Panc1 (cell line): ENCODE data around the gene FAM174C. TPM values are rescaled to one million over a fixed set of nuclear protein-coding genes. Genes with fewer than 3 reads are reported as not detected.

ENCODE experiments used
- ATAC-seq: fragments of 200-7000 bp; cut with Tn5 transposase; 2 replicates; pipeline ENCODE4 v1.9.1; 2020; ENCODE audit warnings: mild to moderate bottlenecking, moderate library complexity
- BruUV-seq: library from RNA; stranded (reverse); fragments of 400-500 nt; replicated peaks from 2 replicates; lab custom pipeline; 2021; lab: Mats Ljungman, UMichigan
- CTCF ChIA-PET: fragments of 300-600 bp; sonication (Branson Sonifier 250); formaldehyde crosslinking; loops from one replicate; lab custom pipeline; 2022; ENCODE audit warnings: antibody characterized with exemption; lab: Charles Lee
- POLR2A ChIA-PET: fragments of 300-600 bp; sonication (Branson Sonifier 250); formaldehyde crosslinking; loops from one replicate; lab custom pipeline; 2022; ENCODE audit warnings: antibody characterized with exemption; lab: Charles Lee
- DNase-seq: peaks from one replicate; pipeline ENCODE4 v3.0.0-alpha.2; 2010; ENCODE audit warnings: low read depth, low spot score
- H3K27ac ChIP-seq: 2 replicates; pipeline ENCODE4 v1.5.1; 2011; ENCODE audit warnings: mild to moderate bottlenecking, low read length, inconsistent platforms
- H3K27me3 ChIP-seq: fragments of 200-500 bp; sonication (Bioruptor generic); 2 replicates; pipeline ENCODE4 v1.6.0; 2014; ENCODE audit warnings: low read length, inconsistent platforms; ENCODE audit not compliant: control insufficient read depth, insufficient read depth
- H3K36me3 ChIP-seq: fragments of 200-500 bp; sonication (Bioruptor generic); 2 replicates; pipeline ENCODE4 v1.5.1; 2014; ENCODE audit warnings: inconsistent platforms, mild to moderate bottlenecking, low read length, moderate library complexity; ENCODE audit not compliant: control insufficient read depth, insufficient read depth
- H3K4me1 ChIP-seq: 2 replicates; pipeline ENCODE4 v1.5.1; 2011; ENCODE audit warnings: inconsistent platforms, mild to moderate bottlenecking, low read length, moderate library complexity; ENCODE audit not compliant: control insufficient read depth, insufficient read depth
- H3K4me3 ChIP-seq, 2 experiments: 2 replicates each; pipeline ENCODE4 v1.5.1; 2011 to 2012; ENCODE audit warnings: low read depth in 2 of 2, low read length in 2 of 2, mild to moderate bottlenecking in 2 of 2, inconsistent platforms in 1 of 2, moderate library complexity in 1 of 2
- H3K9me3 ChIP-seq: fragments of 200-500 bp; sonication (Bioruptor generic); 2 replicates; pipeline ENCODE4 v1.5.1; 2014; ENCODE audit warnings: low read depth, mild to moderate bottlenecking, inconsistent platforms, low read length, moderate library complexity; ENCODE audit not compliant: control insufficient read depth, insufficient read depth
- POLR2AphosphoS5 ChIP-seq: IDR thresholded peaks from 2 replicates; pipeline ENCODE4 v1.6.1; 2012; ENCODE audit warnings: mild to moderate bottlenecking, low read depth, low read length, moderate library complexity
- SIN3A ChIP-seq: IDR thresholded peaks from 2 replicates; pipeline ENCODE4 v1.6.1; 2012; ENCODE audit warnings: low read depth, mild to moderate bottlenecking, low read length, moderate library complexity, borderline replicate concordance; ENCODE audit not compliant: insufficient read depth
- TCF7L2 ChIP-seq: IDR thresholded peaks from 2 replicates; pipeline ENCODE4 v1.6.1; 2011; ENCODE audit warnings: mild to moderate bottlenecking, low read depth, low read length, inconsistent platforms
- in situ Hi-C: cut with HindIII; loops from 2 replicates; pipeline ENCODE4 v1.10.0; 2016; ENCODE audit warnings: low sequenced_read_pairs, low pct_unique_long_range_greater_than_20kb
- intact Hi-C: fragments of 100-400 bp; cut with micrococcal nuclease; formaldehyde crosslinking; loops from one replicate; pipeline ENCODE4 v1.10.0; 2022; ENCODE audit not compliant: unreplicated experiment
- total RNA-seq: library from RNA; stranded (reverse); gene quantifications from one replicate; pipeline ENCODE4 v1.2.1, GENCODE V29; 2021; ENCODE audit not compliant: unreplicated experiment
- TF ChIP-seq, protein P1 (sequence below): fragments of 450-650 bp; IDR thresholded peaks from 2 replicates; pipeline ENCODE4 v1.5.1; 2017; ENCODE audit warnings: mild to moderate bottlenecking
- TF ChIP-seq, protein P2 (sequence below), 2 experiments: IDR thresholded peaks; 2 replicates each; pipeline ENCODE4 v1.6.1; 2011 to 2012; ENCODE audit warnings: low read depth in 2 of 2, control low read depth in 1 of 2, low read length in 1 of 2, mild to moderate bottlenecking in 1 of 2, moderate library complexity in 1 of 2; ENCODE audit not compliant: insufficient read depth in 1 of 2

Gene FAM174C
- total RNA-seq, 1 experiment from 2014 or later: 133 TPM

- no TSS peak for BruUV-seq
- Histone ChIP-seq H3K4me3 (no peak overlapping the region), H3K36me3 (no peaks in the 10 kb centered on the region), H3K4me1 (peaks cover 5% of the 10 kb centered on the region; the same call in 1 of the 2 replicates), H3K9me3 (no peaks in the 10 kb centered on the region), H3K27ac (no peak overlapping the region), H3K27me3 (no peaks in the 10 kb centered on the region)
- ChIA-PET POLR2A (interaction anchor here (0.6 kb wide), 1 partner anchor 95 kb away, joined by 4 read pairs; no protein-coding TSS in a partner anchor), CTCF (interaction anchor here (0.6 to 1.0 kb wide), 3 partner anchors 12 to 253 kb away, joined by 3 to 9 read pairs (median 3); no protein-coding TSS in a partner anchor)
- ATAC-seq: peak; percentile 59
- in situ Hi-C loops: no loop called here
- no peak for DNase-seq
- peak; percentile 53; the same call in 1 of the 2 replicates for TF ChIP-seq POLR2AphosphoS5
- TF ChIP-seq, protein P1, sequence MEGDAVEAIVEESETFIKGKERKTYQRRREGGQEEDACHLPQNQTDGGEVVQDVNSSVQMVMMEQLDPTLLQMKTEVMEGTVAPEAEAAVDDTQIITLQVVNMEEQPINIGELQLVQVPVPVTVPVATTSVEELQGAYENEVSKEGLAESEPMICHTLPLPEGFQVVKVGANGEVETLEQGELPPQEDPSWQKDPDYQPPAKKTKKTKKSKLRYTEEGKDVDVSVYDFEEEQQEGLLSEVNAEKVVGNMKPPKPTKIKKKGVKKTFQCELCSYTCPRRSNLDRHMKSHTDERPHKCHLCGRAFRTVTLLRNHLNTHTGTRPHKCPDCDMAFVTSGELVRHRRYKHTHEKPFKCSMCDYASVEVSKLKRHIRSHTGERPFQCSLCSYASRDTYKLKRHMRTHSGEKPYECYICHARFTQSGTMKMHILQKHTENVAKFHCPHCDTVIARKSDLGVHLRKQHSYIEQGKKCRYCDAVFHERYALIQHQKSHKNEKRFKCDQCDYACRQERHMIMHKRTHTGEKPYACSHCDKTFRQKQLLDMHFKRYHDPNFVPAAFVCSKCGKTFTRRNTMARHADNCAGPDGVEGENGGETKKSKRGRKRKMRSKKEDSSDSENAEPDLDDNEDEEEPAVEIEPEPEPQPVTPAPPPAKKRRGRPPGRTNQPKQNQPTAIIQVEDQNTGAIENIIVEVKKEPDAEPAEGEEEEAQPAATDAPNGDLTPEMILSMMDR: peak; percentile 93
- TF ChIP-seq SIN3A: no peak
- TF ChIP-seq, protein P2, sequence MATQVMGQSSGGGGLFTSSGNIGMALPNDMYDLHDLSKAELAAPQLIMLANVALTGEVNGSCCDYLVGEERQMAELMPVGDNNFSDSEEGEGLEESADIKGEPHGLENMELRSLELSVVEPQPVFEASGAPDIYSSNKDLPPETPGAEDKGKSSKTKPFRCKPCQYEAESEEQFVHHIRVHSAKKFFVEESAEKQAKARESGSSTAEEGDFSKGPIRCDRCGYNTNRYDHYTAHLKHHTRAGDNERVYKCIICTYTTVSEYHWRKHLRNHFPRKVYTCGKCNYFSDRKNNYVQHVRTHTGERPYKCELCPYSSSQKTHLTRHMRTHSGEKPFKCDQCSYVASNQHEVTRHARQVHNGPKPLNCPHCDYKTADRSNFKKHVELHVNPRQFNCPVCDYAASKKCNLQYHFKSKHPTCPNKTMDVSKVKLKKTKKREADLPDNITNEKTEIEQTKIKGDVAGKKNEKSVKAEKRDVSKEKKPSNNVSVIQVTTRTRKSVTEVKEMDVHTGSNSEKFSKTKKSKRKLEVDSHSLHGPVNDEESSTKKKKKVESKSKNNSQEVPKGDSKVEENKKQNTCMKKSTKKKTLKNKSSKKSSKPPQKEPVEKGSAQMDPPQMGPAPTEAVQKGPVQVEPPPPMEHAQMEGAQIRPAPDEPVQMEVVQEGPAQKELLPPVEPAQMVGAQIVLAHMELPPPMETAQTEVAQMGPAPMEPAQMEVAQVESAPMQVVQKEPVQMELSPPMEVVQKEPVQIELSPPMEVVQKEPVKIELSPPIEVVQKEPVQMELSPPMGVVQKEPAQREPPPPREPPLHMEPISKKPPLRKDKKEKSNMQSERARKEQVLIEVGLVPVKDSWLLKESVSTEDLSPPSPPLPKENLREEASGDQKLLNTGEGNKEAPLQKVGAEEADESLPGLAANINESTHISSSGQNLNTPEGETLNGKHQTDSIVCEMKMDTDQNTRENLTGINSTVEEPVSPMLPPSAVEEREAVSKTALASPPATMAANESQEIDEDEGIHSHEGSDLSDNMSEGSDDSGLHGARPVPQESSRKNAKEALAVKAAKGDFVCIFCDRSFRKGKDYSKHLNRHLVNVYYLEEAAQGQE (IDR thresholded peaks at IDR 0.05; ENCODE audit: insufficient read depth in 1 of 2, low read depth in 2 of 2, low read length in 1 of 2): no peak
- TF ChIP-seq TCF7L2: no peak
- intact Hi-C loops: loop anchor here (10.0 kb wide), 1 partner anchor 95 kb away; no protein-coding TSS in a partner anchor
These were observed 4.5 kb downstream of the FAM174C start for GRCh38 chr19:1279782-1280341.

- in situ Hi-C loops: no loop called here
- H3K4me3 ChIP-seq: no peak overlapping the region
- intact Hi-C loops: no loop called here
- H3K36me3 ChIP-seq: no peaks in the 10 kb centered on the region
- H3K9me3 ChIP-seq: no peaks in the 10 kb centered on the region
- POLR2A ChIA-PET: interaction anchor here (0.6 kb wide), 1 partner anchor 70 kb away, joined by 3 read pairs; no protein-coding TSS in a partner anchor
- CTCF ChIA-PET: no interaction called here
- H3K27ac ChIP-seq: no peak overlapping the region
- no TSS peak for BruUV-seq
- no peaks in the 10 kb centered on the region for H3K27me3 ChIP-seq
- peaks cover 5% of the 10 kb centered on the region; the same call in 1 of the 2 replicates for H3K4me1 ChIP-seq
- TF ChIP-seq, protein P2 (IDR thresholded peaks at IDR 0.05; ENCODE audit: insufficient read depth in 1 of 2, low read depth in 2 of 2, low read length in 1 of 2): no peak
- TF ChIP-seq, protein P1: no peak
- TF ChIP-seq TCF7L2: no peak
- no peak for TF ChIP-seq SIN3A
- TF ChIP-seq POLR2AphosphoS5: no peak
- ATAC-seq (no peak), DNase-seq (no peak)
These were observed 5.6 kb downstream of the FAM174C start for GRCh38 chr19:1280636-1281568.
